ENCODE measurements around the gene FGF14.

The FGF14 gene

GRCh38 chr13:102185375-102185984 lies 216.4 kb downstream of the FGF14 start:
- Histone ChIP-seq H3K4me3 (ENCODE audit: low read length) (no peak overlapping the region), H3K4me1 (ENCODE audit: insufficient read depth, low read length) (no peaks in the 10 kb centered on the region), H3K36me3 (ENCODE audit: insufficient read depth, low read depth, low read length) (no peaks in the 10 kb centered on the region), H3K27me3 (ENCODE audit: insufficient read depth, low read length) (no peaks in the 10 kb centered on the region), H3K9me3 (ENCODE audit: insufficient read depth, low read depth, low read length) (no peaks in the 10 kb centered on the region), H3K9ac (ENCODE audit: low read depth, low read length) (no peak overlapping the region), H3K27ac (ENCODE audit: low read length) (no peak overlapping the region)

GRCh38 chr13:102183509-102184182 lies 218.2 kb downstream of the FGF14 start:
- H3K4me1 ChIP-seq (ENCODE audit: insufficient read depth, low read length), result no peaks in the 10 kb centered on the region
- H3K4me3 ChIP-seq (ENCODE audit: low read length), result no peak overlapping the region
- H3K27me3 ChIP-seq (ENCODE audit: insufficient read depth, low read length), result no peaks in the 10 kb centered on the region
- H3K27ac ChIP-seq (ENCODE audit: low read length), result no peak overlapping the region
- no peaks in the 10 kb centered on the region for H3K9me3 ChIP-seq (ENCODE audit: insufficient read depth, low read depth, low read length)
- no peak overlapping the region for H3K9ac ChIP-seq (ENCODE audit: low read depth, low read length)
- H3K36me3 ChIP-seq (ENCODE audit: insufficient read depth, low read depth, low read length), result no peaks in the 10 kb centered on the region

GRCh38 chr13:102182170-102182569 lies 219.7 kb downstream of the FGF14 start:
- no peaks in the 10 kb centered on the region for H3K36me3 ChIP-seq (ENCODE audit: insufficient read depth, low read depth, low read length)
- H3K9me3 ChIP-seq (ENCODE audit: insufficient read depth, low read depth, low read length), result no peaks in the 10 kb centered on the region

GRCh38 chr13:102177431-102177830 lies 224.4 kb downstream of the FGF14 start:
- Histone ChIP-seq H3K9me3 (ENCODE audit: insufficient read depth, low read depth, low read length) (no peaks in the 10 kb centered on the region), H3K9ac (ENCODE audit: low read depth, low read length) (no peak overlapping the region), H3K36me3 (ENCODE audit: insufficient read depth, low read depth, low read length) (no peaks in the 10 kb centered on the region), H3K27me3 (ENCODE audit: insufficient read depth, low read length) (no peaks in the 10 kb centered on the region), H3K4me1 (ENCODE audit: insufficient read depth, low read length) (no peaks in the 10 kb centered on the region), H3K27ac (ENCODE audit: low read length) (no peak overlapping the region), H3K4me3 (ENCODE audit: low read length) (no peak overlapping the region)

More at GRCh38 chr13:102182170-102182569, 219.7 kb downstream of the FGF14 start:
- Histone ChIP-seq H3K27me3 (ENCODE audit: insufficient read depth, low read length) (no peaks in the 10 kb centered on the region), H3K9ac (ENCODE audit: low read depth, low read length) (no peak overlapping the region), H3K4me3 (ENCODE audit: low read length) (no peak overlapping the region), H3K4me1 (ENCODE audit: insufficient read depth, low read length) (no peaks in the 10 kb centered on the region), H3K27ac (ENCODE audit: low read length) (no peak overlapping the region)

GRCh38 chr13:102176846-102177245 lies 225.0 kb downstream of the FGF14 start:
- no peaks in the 10 kb centered on the region for H3K9me3 ChIP-seq (ENCODE audit: insufficient read depth, low read depth, low read length)
- H3K4me1 ChIP-seq (ENCODE audit: insufficient read depth, low read length), result no peaks in the 10 kb centered on the region
- no peak overlapping the region for H3K9ac ChIP-seq (ENCODE audit: low read depth, low read length)
- no peak overlapping the region for H3K27ac ChIP-seq (ENCODE audit: low read length)
- H3K27me3 ChIP-seq (ENCODE audit: insufficient read depth, low read length), result no peaks in the 10 kb centered on the region
- H3K36me3 ChIP-seq (ENCODE audit: insufficient read depth, low read depth, low read length), result no peaks in the 10 kb centered on the region
- no peak overlapping the region for H3K4me3 ChIP-seq (ENCODE audit: low read length)

GRCh38 chr13:102172406-102172805 lies 229.4 kb downstream of the FGF14 start:
- no peak overlapping the region for H3K27ac ChIP-seq (ENCODE audit: low read length)
- H3K4me1 ChIP-seq (ENCODE audit: insufficient read depth, low read length), result 0 out of 2 replicates have a peak, but pooled peaks cover 3% of the 10 kb centered on the region
- no peaks in the 10 kb centered on the region for H3K36me3 ChIP-seq (ENCODE audit: insufficient read depth, low read depth, low read length)
- no peak overlapping the region for H3K4me3 ChIP-seq (ENCODE audit: low read length)
- H3K9me3 ChIP-seq (ENCODE audit: insufficient read depth, low read depth, low read length), result no peaks in the 10 kb centered on the region
- no peak overlapping the region for H3K9ac ChIP-seq (ENCODE audit: low read depth, low read length)
- H3K27me3 ChIP-seq (ENCODE audit: insufficient read depth, low read length), result no peaks in the 10 kb centered on the region

- Histone ChIP-seq H3K9me3 (ENCODE audit: insufficient read depth, low read depth, low read length) (no peaks in the 10 kb centered on the region), H3K4me1 (ENCODE audit: insufficient read depth, low read length) (0 out of 2 replicates have a peak, but pooled peaks cover 3% of the 10 kb centered on the region), H3K27me3 (ENCODE audit: insufficient read depth, low read length) (no peaks in the 10 kb centered on the region), H3K4me3 (ENCODE audit: low read length) (no peak overlapping the region), H3K9ac (ENCODE audit: low read depth, low read length) (no peak overlapping the region), H3K27ac (ENCODE audit: low read length) (no peak overlapping the region), H3K36me3 (ENCODE audit: insufficient read depth, low read depth, low read length) (no peaks in the 10 kb centered on the region)
Observed at GRCh38 chr13:102170305-102170704, 231.5 kb downstream of the FGF14 start.

- H3K9me3 ChIP-seq (ENCODE audit: insufficient read depth, low read depth, low read length), result no peaks in the 10 kb centered on the region
- H3K36me3 ChIP-seq (ENCODE audit: insufficient read depth, low read depth, low read length), result no peaks in the 10 kb centered on the region
- H3K4me1 ChIP-seq (ENCODE audit: insufficient read depth, low read length), result 0 out of 2 replicates have a peak, but pooled peaks cover 3% of the 10 kb centered on the region
- no peak overlapping the region for H3K27ac ChIP-seq (ENCODE audit: low read length)
- no peak overlapping the region for H3K9ac ChIP-seq (ENCODE audit: low read depth, low read length)
- no peaks in the 10 kb centered on the region for H3K27me3 ChIP-seq (ENCODE audit: insufficient read depth, low read length)
- H3K4me3 ChIP-seq (ENCODE audit: low read length), result no peak overlapping the region
Observed at GRCh38 chr13:102169471-102170015, 232.3 kb downstream of the FGF14 start.

GRCh38 chr13:102152790-102153189 lies 249.1 kb downstream of the FGF14 start:
- no peaks in the 10 kb centered on the region for H3K27me3 ChIP-seq (ENCODE audit: insufficient read depth, low read length)
- H3K27ac ChIP-seq (ENCODE audit: low read length), result no peak overlapping the region
- no peak overlapping the region for H3K4me3 ChIP-seq (ENCODE audit: low read length)
- no peaks in the 10 kb centered on the region for H3K4me1 ChIP-seq (ENCODE audit: insufficient read depth, low read length)
- H3K9ac ChIP-seq (ENCODE audit: low read depth, low read length), result no peak overlapping the region
- no peaks in the 10 kb centered on the region for H3K36me3 ChIP-seq (ENCODE audit: insufficient read depth, low read depth, low read length)
- H3K9me3 ChIP-seq (ENCODE audit: insufficient read depth, low read depth, low read length), result no peaks in the 10 kb centered on the region

GRCh38 chr13:102147353-102147752 lies 254.5 kb downstream of the FGF14 start:
- Histone ChIP-seq H3K9ac (ENCODE audit: low read depth, low read length) (no peak overlapping the region), H3K36me3 (ENCODE audit: insufficient read depth, low read depth, low read length) (no peaks in the 10 kb centered on the region), H3K27me3 (ENCODE audit: insufficient read depth, low read length) (no peaks in the 10 kb centered on the region), H3K4me3 (ENCODE audit: low read length) (no peak overlapping the region), H3K9me3 (ENCODE audit: insufficient read depth, low read depth, low read length) (no peaks in the 10 kb centered on the region), H3K4me1 (ENCODE audit: insufficient read depth, low read length) (no peaks in the 10 kb centered on the region), H3K27ac (ENCODE audit: low read length) (no peak overlapping the region)

- Histone ChIP-seq H3K9ac (ENCODE audit: low read depth, low read length) (no peak overlapping the region), H3K27me3 (ENCODE audit: insufficient read depth, low read length) (no peaks in the 10 kb centered on the region), H3K36me3 (ENCODE audit: insufficient read depth, low read depth, low read length) (no peaks in the 10 kb centered on the region), H3K4me1 (ENCODE audit: insufficient read depth, low read length) (no peaks in the 10 kb centered on the region), H3K9me3 (ENCODE audit: insufficient read depth, low read depth, low read length) (no peaks in the 10 kb centered on the region), H3K27ac (ENCODE audit: low read length) (no peak overlapping the region), H3K4me3 (ENCODE audit: low read length) (no peak overlapping the region)
Observed at GRCh38 chr13:102145750-102146149, 256.1 kb downstream of the FGF14 start.

GRCh38 chr13:102142473-102142826 lies 259.4 kb downstream of the FGF14 start:
- Histone ChIP-seq H3K27ac (ENCODE audit: low read length) (no peak overlapping the region), H3K27me3 (ENCODE audit: insufficient read depth, low read length) (no peaks in the 10 kb centered on the region), H3K9ac (ENCODE audit: low read depth, low read length) (no peak overlapping the region), H3K9me3 (ENCODE audit: insufficient read depth, low read depth, low read length) (no peaks in the 10 kb centered on the region), H3K4me1 (ENCODE audit: insufficient read depth, low read length) (no peaks in the 10 kb centered on the region), H3K36me3 (ENCODE audit: insufficient read depth, low read depth, low read length) (no peaks in the 10 kb centered on the region), H3K4me3 (ENCODE audit: low read length) (no peak overlapping the region)
